ENCODE data around the gene GRIK2.

GRCh38 chr6:101832371-101832770 is 438.9 kb downstream of the GRIK2 start:
- no peak for TF ChIP-seq CTCF (IDR thresholded peaks at IDR 0.05; ENCODE audit: insufficient read depth, low read depth, low read length)
- no peak for TF ChIP-seq EZH2 (IDR thresholded peaks at IDR 0.05; ENCODE audit: insufficient read depth, low read length)
